HCT116 (cell line): ENCODE measurements around the gene LYAR. TPM values are rescaled to one million over a fixed set of nuclear protein-coding genes. Genes with fewer than 3 reads are reported as not detected.

Experiments used
- ATAC-seq: fragments of 200-7000 bp; cut with Tn5 transposase; 2 replicates; pipeline ENCODE4 v1.9.1; 2020; ENCODE audit warnings: mild to moderate bottlenecking, moderate library complexity
- BruUV-seq: library from RNA; stranded (reverse); fragments of 400-500 nt; replicated peaks from 2 replicates; lab custom pipeline; 2021; lab: Mats Ljungman, UMichigan
- CTCF ChIA-PET: fragments of 300-600 bp; sonication (Branson Sonifier 250); formaldehyde crosslinking; loops from one replicate; lab custom pipeline; 2021; ENCODE audit warnings: antibody characterized with exemption; lab: Charles Lee
- POLR2A ChIA-PET: fragments of 300-600, 350-600 bp; sonication (Branson Sonifier 250); formaldehyde crosslinking; loops from one replicate; lab custom pipeline; 2021; ENCODE audit warnings: antibody characterized with exemption; lab: Charles Lee
- RAD21 ChIA-PET, 2 experiments: fragments of 300-600 bp; sonication (Branson Sonifier 250); formaldehyde crosslinking; loops; one replicate each; lab custom pipeline; 2023; ENCODE audit warnings: low total read pairs in 2 of 2; ENCODE audit not compliant: uncharacterized antibody in 2 of 2, unreplicated experiment in 2 of 2, low non-redundant PET in 1 of 2; lab: Charles Lee
- DNase-seq: peaks from one replicate; pipeline ENCODE4 v3.0.0-alpha.2; 2010; ENCODE audit warnings: low read depth, low spot score
- H2AFZ ChIP-seq: fragments of 200-600 bp; shearing (Covaris generic), sonication (generic); 2 replicates; pipeline ENCODE4 v1.6.1; 2017; ENCODE audit warnings: low read depth, mixed run types, mixed read lengths, antibody characterized with exemption, low read length; ENCODE audit not compliant: poor library complexity, severe bottlenecking
- H3K27ac ChIP-seq: 2 replicates; pipeline ENCODE4 v1.5.1; 2012; ENCODE audit warnings: low read depth, low read length
- H3K27me3 ChIP-seq: fragments of 200-600 bp; sonication (generic); 2 replicates; pipeline ENCODE4 v1.6.1; 2016; ENCODE audit warnings: mixed run types, low read length, mixed read lengths; ENCODE audit not compliant: insufficient read depth
- H3K36me3 ChIP-seq, 2 experiments: fragments of 200-500 bp in 1 of 2; fragments of 200-600 bp in 1 of 2; sonication (Bioruptor generic) in 1 of 2; sonication (generic) in 1 of 2; 2 replicates each; pipeline versions ENCODE4 v1.5.1 to v1.6.1; 2014 to 2016; ENCODE audit warnings: low read length in 2 of 2, inconsistent platforms in 1 of 2, mixed read lengths in 1 of 2, mixed run types in 1 of 2; ENCODE audit not compliant: insufficient read depth in 2 of 2, control insufficient read depth in 1 of 2
- H3K4me1 ChIP-seq, 2 experiments: fragments of 200-600 bp in 1 of 2; sonication (generic) in 1 of 2; 2 replicates each; pipeline versions ENCODE4 v1.5.1 to v1.6.1; 2012 to 2017; ENCODE audit warnings: low read length in 2 of 2, inconsistent platforms in 1 of 2, mild to moderate bottlenecking in 1 of 2, mixed read lengths in 1 of 2, mixed run types in 1 of 2, moderate library complexity in 1 of 2; ENCODE audit not compliant: insufficient read depth in 2 of 2, control insufficient read depth in 1 of 2
- H3K4me2 ChIP-seq: fragments of 200-600 bp; sonication (generic); 2 replicates; pipeline ENCODE4 v1.6.1; 2017; ENCODE audit warnings: mixed run types, low read length, mixed read lengths
- H3K4me3 ChIP-seq, 2 experiments: fragments of 200-600 bp in 1 of 2; sonication (generic) in 1 of 2; replicated peaks in 1 of 2; 2 replicates each; pipeline ENCODE4 v1.5.1; 2011 to 2016; ENCODE audit warnings: low read length in 2 of 2, control low read depth in 1 of 2, low read depth in 1 of 2, mild to moderate bottlenecking in 1 of 2, mixed read lengths in 1 of 2, mixed run types in 1 of 2
- H3K79me2 ChIP-seq: fragments of 200-600 bp; sonication (generic); 2 replicates; pipeline ENCODE4 v1.6.1; 2017; ENCODE audit warnings: mild to moderate bottlenecking, mixed run types, low read length, moderate library complexity, mixed read lengths; ENCODE audit not compliant: insufficient read depth
- H3K9ac ChIP-seq: fragments of 200-600 bp; sonication (generic); 2 replicates; pipeline ENCODE4 v1.6.1; 2016; ENCODE audit warnings: low read length, mixed read lengths
- H3K9me2 ChIP-seq: fragments of 200-600 bp; sonication (generic), shearing (Covaris generic); 2 replicates; pipeline ENCODE4 v1.6.1; 2017; ENCODE audit warnings: mixed run types, mild to moderate bottlenecking, moderate library complexity; ENCODE audit not compliant: insufficient read depth
- H3K9me3 ChIP-seq, 2 experiments: fragments of 200-500 bp in 1 of 2; fragments of 200-600 bp in 1 of 2; sonication (Bioruptor generic) in 1 of 2; sonication (generic) in 1 of 2; 2 replicates each; pipeline ENCODE4 v1.6.1; 2014 to 2017; ENCODE audit warnings: low read length in 2 of 2, mixed read lengths in 2 of 2, inconsistent platforms in 1 of 2, low read depth in 1 of 2, mild to moderate bottlenecking in 1 of 2, mixed run types in 1 of 2, moderate library complexity in 1 of 2; ENCODE audit not compliant: control insufficient read depth in 1 of 2, insufficient read depth in 1 of 2
- H4K20me1 ChIP-seq: fragments of 200-600 bp; sonication (generic), shearing (Covaris generic); 2 replicates; pipeline ENCODE4 v1.6.1; 2017; ENCODE audit warnings: mixed run types, mild to moderate bottlenecking, moderate library complexity; ENCODE audit not compliant: insufficient read depth
- ATF3 ChIP-seq: IDR thresholded peaks from 2 replicates; pipeline ENCODE4 v1.6.1; 2012
- RAD21 ChIP-seq: IDR thresholded peaks from 2 replicates; pipeline ENCODE4 v1.6.1; 2012; ENCODE audit warnings: low read depth, mild to moderate bottlenecking
- SP1 ChIP-seq: IDR thresholded peaks from 2 replicates; pipeline ENCODE4 v1.6.1; 2012; ENCODE audit warnings: low read depth
- intact Hi-C: fragments of 100-400 bp; cut with micrococcal nuclease; formaldehyde crosslinking; loops from 2 replicates; pipeline ENCODE4 v1.10.0; 2022
- total RNA-seq: library from RNA; stranded (reverse); gene quantifications from one replicate; pipeline ENCODE4 v1.2.1, GENCODE V29; 2021; ENCODE audit not compliant: unreplicated experiment
- TF ChIP-seq, protein P1 (sequence below): IDR thresholded peaks from 2 replicates; pipeline ENCODE4 v1.6.1; 2012; ENCODE audit warnings: low read depth

Gene LYAR
- total RNA-seq, 1 experiment from 2014 or later, result 53.0 TPM

DNA sequence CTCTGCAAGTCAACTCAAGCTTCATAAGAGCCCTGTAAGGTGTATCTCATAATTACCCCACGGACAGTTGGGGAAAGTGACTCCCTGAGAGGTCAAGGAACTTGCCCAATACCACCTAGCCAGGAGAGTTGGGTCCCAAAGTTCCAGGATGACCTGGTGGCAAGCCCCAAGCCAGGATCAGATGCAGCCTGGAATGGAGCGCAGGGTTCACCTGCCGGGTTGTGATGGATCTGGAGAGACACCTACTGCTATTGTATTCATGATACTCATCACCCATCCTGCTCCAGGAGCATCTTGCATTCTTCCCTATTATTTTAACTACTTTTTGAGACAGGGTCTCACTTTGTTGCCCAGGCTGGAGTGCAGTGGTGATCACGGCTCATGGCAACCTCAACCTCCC, 36.2 kb upstream of the LYAR start (continued):
- TF ChIP-seq, protein P1, sequence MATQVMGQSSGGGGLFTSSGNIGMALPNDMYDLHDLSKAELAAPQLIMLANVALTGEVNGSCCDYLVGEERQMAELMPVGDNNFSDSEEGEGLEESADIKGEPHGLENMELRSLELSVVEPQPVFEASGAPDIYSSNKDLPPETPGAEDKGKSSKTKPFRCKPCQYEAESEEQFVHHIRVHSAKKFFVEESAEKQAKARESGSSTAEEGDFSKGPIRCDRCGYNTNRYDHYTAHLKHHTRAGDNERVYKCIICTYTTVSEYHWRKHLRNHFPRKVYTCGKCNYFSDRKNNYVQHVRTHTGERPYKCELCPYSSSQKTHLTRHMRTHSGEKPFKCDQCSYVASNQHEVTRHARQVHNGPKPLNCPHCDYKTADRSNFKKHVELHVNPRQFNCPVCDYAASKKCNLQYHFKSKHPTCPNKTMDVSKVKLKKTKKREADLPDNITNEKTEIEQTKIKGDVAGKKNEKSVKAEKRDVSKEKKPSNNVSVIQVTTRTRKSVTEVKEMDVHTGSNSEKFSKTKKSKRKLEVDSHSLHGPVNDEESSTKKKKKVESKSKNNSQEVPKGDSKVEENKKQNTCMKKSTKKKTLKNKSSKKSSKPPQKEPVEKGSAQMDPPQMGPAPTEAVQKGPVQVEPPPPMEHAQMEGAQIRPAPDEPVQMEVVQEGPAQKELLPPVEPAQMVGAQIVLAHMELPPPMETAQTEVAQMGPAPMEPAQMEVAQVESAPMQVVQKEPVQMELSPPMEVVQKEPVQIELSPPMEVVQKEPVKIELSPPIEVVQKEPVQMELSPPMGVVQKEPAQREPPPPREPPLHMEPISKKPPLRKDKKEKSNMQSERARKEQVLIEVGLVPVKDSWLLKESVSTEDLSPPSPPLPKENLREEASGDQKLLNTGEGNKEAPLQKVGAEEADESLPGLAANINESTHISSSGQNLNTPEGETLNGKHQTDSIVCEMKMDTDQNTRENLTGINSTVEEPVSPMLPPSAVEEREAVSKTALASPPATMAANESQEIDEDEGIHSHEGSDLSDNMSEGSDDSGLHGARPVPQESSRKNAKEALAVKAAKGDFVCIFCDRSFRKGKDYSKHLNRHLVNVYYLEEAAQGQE, result no peak

DNA sequence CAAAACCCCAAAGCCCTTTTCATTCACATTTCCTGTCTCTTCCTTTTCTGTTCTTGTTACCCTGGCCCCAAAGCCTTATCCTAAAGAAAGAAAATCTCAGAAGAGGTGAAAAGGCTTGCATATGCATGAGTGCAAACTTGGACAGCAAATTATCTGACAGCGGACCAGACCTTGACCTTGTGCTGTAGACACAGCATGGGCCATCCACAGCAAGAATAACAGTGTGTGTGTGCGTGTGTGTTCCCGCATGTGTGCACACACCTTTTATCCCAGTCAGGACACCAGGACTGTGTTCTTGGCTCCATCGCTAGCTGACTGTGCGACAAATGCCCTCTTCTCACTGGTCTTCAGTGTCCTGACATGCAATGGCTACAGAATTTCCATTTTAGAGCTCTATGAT, 35.4 kb upstream of the LYAR start:
- DNase-seq, result no peak
- H3K4me3 ChIP-seq, result no peak overlapping the region
- no peaks in the 10 kb centered on the region for H4K20me1 ChIP-seq
- H2AFZ ChIP-seq, result no peak overlapping the region
- intact Hi-C loops, result no loop called here
- ATAC-seq, result no peak
- RAD21 ChIA-PET, result no interaction called here
- no peak overlapping the region for H3K27ac ChIP-seq
- H3K4me1 ChIP-seq, result no peaks in the 10 kb centered on the region
- CTCF ChIA-PET, result interaction anchor here (1.1 kb wide), 1 partner anchor 65 kb away, joined by 3 read pairs; no protein-coding TSS in a partner anchor
- H3K9ac ChIP-seq, result no peak overlapping the region
- H3K9me2 ChIP-seq, result no peaks in the 10 kb centered on the region
- no peaks in the 10 kb centered on the region for H3K79me2 ChIP-seq
- H3K9me3 ChIP-seq, result no peaks in the 10 kb centered on the region
- H3K36me3 ChIP-seq, result no peaks in the 10 kb centered on the region; a peak in 1 of 4 replicates
- no peak overlapping the region for H3K4me2 ChIP-seq
- H3K27me3 ChIP-seq, result no peaks in the 10 kb centered on the region
- no TSS peak for BruUV-seq
- TF ChIP-seq SP1 (no peak), RAD21 (no peak), ATF3 (no peak)
- TF ChIP-seq, protein P1, result no peak
- POLR2A ChIA-PET, result no interaction called here
